ENCODE results near the gene RAB40C. TPM values are rescaled to one million over a fixed set of nuclear protein-coding genes. Genes with fewer than 3 reads are reported as not detected.

RAB40C gene
- total RNA-seq, 1 donor from 2014 or later, result 13.1 TPM

DNA sequence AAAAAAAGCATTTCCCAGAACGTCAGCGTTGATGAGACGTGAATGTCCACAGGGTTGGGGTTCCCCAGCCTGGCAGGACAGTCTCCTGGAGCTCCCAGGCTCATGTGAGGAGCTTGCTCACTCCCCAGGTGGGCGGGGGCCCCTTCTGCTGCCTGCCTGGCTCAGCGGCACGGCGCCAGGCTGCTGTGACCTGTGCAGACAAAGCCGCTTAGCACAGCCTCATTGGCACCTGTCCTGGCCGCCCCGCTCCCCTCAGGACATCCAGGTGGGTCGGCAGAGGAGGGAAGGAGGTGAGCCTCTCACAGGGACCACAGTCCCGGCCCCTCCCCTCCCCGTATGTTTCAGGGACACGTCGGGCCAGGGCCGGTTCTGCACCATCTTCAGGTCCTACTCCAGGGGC lies 28.0 kb downstream of the RAB40C start:
- Mint-ChIP-seq H3K27me3 (no peaks in the 10 kb centered on the region), H3K9me3 (no peaks in the 10 kb centered on the region), H3K27ac (no peak overlapping the region), H3K36me3 (ENCODE audit: low read depth) (peaks cover 8% of the 10 kb centered on the region), H3K4me3 (no peak overlapping the region), H3K4me1 (peaks cover 8% of the 10 kb centered on the region)
- DNase-seq, result no peak
- POLR2A ChIA-PET, result interaction anchor here (0.6 kb wide), 2 partner anchors 32 to 416 kb away, joined by 3 to 9 read pairs; partner anchors contain the start of gene WDR90
- TF ChIP-seq, protein P1, sequence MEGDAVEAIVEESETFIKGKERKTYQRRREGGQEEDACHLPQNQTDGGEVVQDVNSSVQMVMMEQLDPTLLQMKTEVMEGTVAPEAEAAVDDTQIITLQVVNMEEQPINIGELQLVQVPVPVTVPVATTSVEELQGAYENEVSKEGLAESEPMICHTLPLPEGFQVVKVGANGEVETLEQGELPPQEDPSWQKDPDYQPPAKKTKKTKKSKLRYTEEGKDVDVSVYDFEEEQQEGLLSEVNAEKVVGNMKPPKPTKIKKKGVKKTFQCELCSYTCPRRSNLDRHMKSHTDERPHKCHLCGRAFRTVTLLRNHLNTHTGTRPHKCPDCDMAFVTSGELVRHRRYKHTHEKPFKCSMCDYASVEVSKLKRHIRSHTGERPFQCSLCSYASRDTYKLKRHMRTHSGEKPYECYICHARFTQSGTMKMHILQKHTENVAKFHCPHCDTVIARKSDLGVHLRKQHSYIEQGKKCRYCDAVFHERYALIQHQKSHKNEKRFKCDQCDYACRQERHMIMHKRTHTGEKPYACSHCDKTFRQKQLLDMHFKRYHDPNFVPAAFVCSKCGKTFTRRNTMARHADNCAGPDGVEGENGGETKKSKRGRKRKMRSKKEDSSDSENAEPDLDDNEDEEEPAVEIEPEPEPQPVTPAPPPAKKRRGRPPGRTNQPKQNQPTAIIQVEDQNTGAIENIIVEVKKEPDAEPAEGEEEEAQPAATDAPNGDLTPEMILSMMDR (IDR thresholded peaks at IDR 0.05), result no peak
- intact Hi-C loops (cut with micrococcal nuclease), result no loop called here
- ATAC-seq (ENCODE audit: low read depth), result no peak
- CTCF ChIA-PET, result no interaction called here

DNA sequence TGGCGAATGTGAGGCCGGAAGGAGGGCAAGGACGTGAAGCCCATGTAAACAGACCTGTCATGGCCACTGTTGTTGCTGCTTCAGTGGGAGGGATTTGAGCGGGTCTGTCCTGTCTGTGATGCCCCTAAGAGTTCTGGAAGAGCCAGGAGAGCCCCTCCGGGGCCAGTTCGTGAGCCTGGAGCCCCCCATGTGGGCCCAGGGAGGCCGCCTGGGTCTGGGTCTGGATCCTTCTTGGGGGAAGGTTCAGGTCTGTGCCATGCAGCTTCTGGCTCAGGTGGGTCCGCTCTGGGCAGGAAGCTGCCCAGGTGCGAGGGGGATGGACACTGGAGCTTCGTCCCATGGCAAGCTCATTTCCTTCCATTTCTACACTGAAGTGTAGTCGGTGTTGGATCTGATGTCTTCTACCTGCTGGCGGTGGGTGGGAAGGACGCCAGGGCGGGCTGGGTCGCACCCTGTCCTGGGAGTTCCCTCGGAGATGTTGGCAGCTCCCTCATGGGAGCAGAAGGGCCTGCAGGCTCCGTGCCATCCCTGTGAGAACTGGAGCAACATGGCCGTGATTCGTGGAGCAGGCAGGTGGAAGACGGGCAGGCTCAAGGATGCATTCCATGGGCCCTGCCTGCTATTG lies 29.7 kb downstream of the RAB40C start:
- no peak for ATAC-seq (ENCODE audit: low read depth)
- no peak overlapping the region for H3K4me3 Mint-ChIP-seq
- CTCF ChIA-PET, result no interaction called here
- TF ChIP-seq, protein P1 (IDR thresholded peaks at IDR 0.05), result no peak
- intact Hi-C loops (cut with micrococcal nuclease), result no loop called here
- POLR2A ChIA-PET, result no interaction called here
- no peak for DNase-seq
- peaks cover 7% of the 10 kb centered on the region for H3K36me3 Mint-ChIP-seq (ENCODE audit: low read depth)
- no peaks in the 10 kb centered on the region for H3K27me3 Mint-ChIP-seq
- no peak overlapping the region for H3K27ac Mint-ChIP-seq
- H3K9me3 Mint-ChIP-seq, result no peaks in the 10 kb centered on the region
- peaks cover 7% of the 10 kb centered on the region for H3K4me1 Mint-ChIP-seq

- no peak overlapping the region for H3K27ac Mint-ChIP-seq
- H3K9me3 Mint-ChIP-seq, result no peaks in the 10 kb centered on the region
- ChIA-PET CTCF (no interaction called here), POLR2A (no interaction called here)
- TF ChIP-seq, protein P1 (IDR thresholded peaks at IDR 0.05), result no peak
- no peaks in the 10 kb centered on the region for H3K4me1 Mint-ChIP-seq
- DNase-seq, result no peak
- H3K4me3 Mint-ChIP-seq, result no peak overlapping the region
- H3K27me3 Mint-ChIP-seq, result no peaks in the 10 kb centered on the region
- H3K36me3 Mint-ChIP-seq (ENCODE audit: low read depth), result peaks cover 5% of the 10 kb centered on the region
- intact Hi-C loops (cut with micrococcal nuclease), result no loop called here
- ATAC-seq (ENCODE audit: low read depth), result no peak
Measured at GRCh38 chr16:620700-621525, 31.0 kb downstream of the RAB40C start.

GRCh38 chr16:621526-622105 lies 31.8 kb downstream of the RAB40C start:
- CTCF ChIA-PET, result no interaction called here
- Mint-ChIP-seq H3K9me3 (no peaks in the 10 kb centered on the region), H3K27ac (no peak overlapping the region), H3K4me1 (no peaks in the 10 kb centered on the region), H3K4me3 (no peak overlapping the region), H3K36me3 (ENCODE audit: low read depth) (peaks cover 8% of the 10 kb centered on the region), H3K27me3 (no peaks in the 10 kb centered on the region)
- intact Hi-C loops (cut with micrococcal nuclease), result no loop called here
- no peak for DNase-seq
- TF ChIP-seq, protein P1 (IDR thresholded peaks at IDR 0.05), result no peak
- no peak for ATAC-seq (ENCODE audit: low read depth)
- POLR2A ChIA-PET, result interaction anchor here (0.5 kb wide), 1 partner anchor 803 kb away, joined by 7 read pairs; no protein-coding TSS in a partner anchor

- no peak overlapping the region for H3K4me3 Mint-ChIP-seq
- no peak overlapping the region for H3K27ac Mint-ChIP-seq
- intact Hi-C loops (cut with micrococcal nuclease), result no loop called here
- ChIA-PET POLR2A (no interaction called here), CTCF (no interaction called here)
- ATAC-seq (ENCODE audit: low read depth) (no peak), DNase-seq (no peak)
- peaks cover 16% of the 10 kb centered on the region for H3K36me3 Mint-ChIP-seq (ENCODE audit: low read depth)
- H3K27me3 Mint-ChIP-seq, result no peaks in the 10 kb centered on the region
- H3K9me3 Mint-ChIP-seq, result no peaks in the 10 kb centered on the region
- TF ChIP-seq, protein P1 (IDR thresholded peaks at IDR 0.05), result no peak
- H3K4me1 Mint-ChIP-seq, result no peaks in the 10 kb centered on the region
Measured at GRCh38 chr16:622920-623280, 33.0 kb downstream of the RAB40C start.
